ENCODE data around the gene HIRA.

The HIRA gene

GRCh38 chr22:19431649-19432132 lies at the start of gene HIRA:
HIRA (minus strand) TSS chr22:19431733; CDS start chr22:19431476, 257 bp downstream.
- in situ Hi-C loops (cut with HindIII; ENCODE audit: low sequenced_read_pairs), result no loop called here

GRCh38 chr22:19480789-19481188 lies 49.3 kb upstream of the HIRA start:
- in situ Hi-C loops (cut with HindIII; ENCODE audit: low sequenced_read_pairs), result no loop called here

- in situ Hi-C loops (cut with HindIII; ENCODE audit: low sequenced_read_pairs), result no loop called here
Observed at GRCh38 chr22:19480173-19480568, 48.6 kb upstream of the HIRA start.

- in situ Hi-C loops (cut with HindIII; ENCODE audit: low sequenced_read_pairs), result no loop called here
Observed at GRCh38 chr22:19479355-19480172, 48.0 kb upstream of the HIRA start, which contains the start of gene CDC45. CDC45 (plus strand) TSS chr22:19479920; CDS start chr22:19479969, 49 bp downstream.

- in situ Hi-C loops (cut with HindIII; ENCODE audit: low sequenced_read_pairs), result no loop called here
Observed at GRCh38 chr22:19478901-19479354, 47.4 kb upstream of the HIRA start, which contains the start of gene UFD1. UFD1 (minus strand) TSS chr22:19479193; CDS start chr22:19479085, 108 bp downstream.

- in situ Hi-C loops (cut with HindIII; ENCODE audit: low sequenced_read_pairs), result no loop called here
Observed at GRCh38 chr22:19478045-19478900, 46.7 kb upstream of the HIRA start.

- in situ Hi-C loops (cut with HindIII; ENCODE audit: low sequenced_read_pairs), result no loop called here
Observed at GRCh38 chr22:19477321-19478044, 46.0 kb upstream of the HIRA start.

GRCh38 chr22:19476023-19476422 lies 44.5 kb upstream of the HIRA start:
- in situ Hi-C loops (cut with HindIII; ENCODE audit: low sequenced_read_pairs), result no loop called here

GRCh38 chr22:19473578-19473977 lies 42.0 kb upstream of the HIRA start:
- in situ Hi-C loops (cut with HindIII; ENCODE audit: low sequenced_read_pairs), result loop anchor here (25.0 kb wide), 1 partner anchor 139 kb away; no protein-coding TSS in a partner anchor

GRCh38 chr22:19472233-19472632 lies 40.7 kb upstream of the HIRA start:
- in situ Hi-C loops (cut with HindIII; ENCODE audit: low sequenced_read_pairs), result loop anchor here (25.0 kb wide), 1 partner anchor 140 kb away; no protein-coding TSS in a partner anchor

- in situ Hi-C loops (cut with HindIII; ENCODE audit: low sequenced_read_pairs), result loop anchor here (25.0 kb wide), 1 partner anchor 141 kb away; no protein-coding TSS in a partner anchor
Observed at GRCh38 chr22:19471572-19471971, 40.0 kb upstream of the HIRA start.

- in situ Hi-C loops (cut with HindIII; ENCODE audit: low sequenced_read_pairs), result loop anchor here (25.0 kb wide), 1 partner anchor 142 kb away; no protein-coding TSS in a partner anchor
Observed at GRCh38 chr22:19470010-19470409, 38.5 kb upstream of the HIRA start.

- in situ Hi-C loops (cut with HindIII; ENCODE audit: low sequenced_read_pairs), result loop anchor here (25.0 kb wide), 1 partner anchor 143 kb away; no protein-coding TSS in a partner anchor
Observed at GRCh38 chr22:19469421-19469820, 37.9 kb upstream of the HIRA start.

- in situ Hi-C loops (cut with HindIII; ENCODE audit: low sequenced_read_pairs), result loop anchor here (25.0 kb wide), 1 partner anchor 144 kb away; no protein-coding TSS in a partner anchor
Observed at GRCh38 chr22:19467912-19468311, 36.4 kb upstream of the HIRA start.

- in situ Hi-C loops (cut with HindIII; ENCODE audit: low sequenced_read_pairs), result loop anchor here (25.0 kb wide), 1 partner anchor 145 kb away; no protein-coding TSS in a partner anchor
Observed at GRCh38 chr22:19466848-19467752, 35.6 kb upstream of the HIRA start.

GRCh38 chr22:19466126-19466716 lies 34.7 kb upstream of the HIRA start:
- in situ Hi-C loops (cut with HindIII; ENCODE audit: low sequenced_read_pairs), result loop anchor here (25.0 kb wide), 1 partner anchor 146 kb away; no protein-coding TSS in a partner anchor

- in situ Hi-C loops (cut with HindIII; ENCODE audit: low sequenced_read_pairs), result loop anchor here (25.0 kb wide), 1 partner anchor 147 kb away; no protein-coding TSS in a partner anchor
Observed at GRCh38 chr22:19464975-19465374, 33.4 kb upstream of the HIRA start.

GRCh38 chr22:19464546-19464945 lies 33.0 kb upstream of the HIRA start:
- in situ Hi-C loops (cut with HindIII; ENCODE audit: low sequenced_read_pairs), result loop anchor here (25.0 kb wide), 1 partner anchor 148 kb away; no protein-coding TSS in a partner anchor
